ENCODE measurements around the gene TOPORS. TPM values are rescaled to one million over a fixed set of nuclear protein-coding genes. Genes with fewer than 3 reads are reported as not detected.
"Not testable (repeated sequence)": the region's sequence is repeated elsewhere in the genome, so short reads cannot be mapped to it uniquely, and the experiment has no call there.

The TOPORS gene
- 33.4 and 43.7 TPM in 2 replicates for total RNA-seq

GRCh38 chr9:32552172-32552872 lies at the start of gene TOPORS, which contains the start of gene SMIM27:
Gene TOPORS (minus strand): TSS chr9:32552586. CDS start chr9:32552436, 150 bp downstream.
Gene SMIM27 (plus strand): TSS chr9:32552327. CDS start chr9:32552435, 108 bp downstream.
- DNase-seq (ENCODE audit: low read depth, low spot score) = peak; percentile 68

- DNase-seq (ENCODE audit: low read depth, low spot score) = not testable (repeated sequence)
Measured at GRCh38 chr9:32599021-32599420, 46.6 kb upstream of the TOPORS start.

- DNase-seq (ENCODE audit: low read depth, low spot score) = no peak
Measured at GRCh38 chr9:32596936-32597335, 44.5 kb upstream of the TOPORS start.

DNA sequence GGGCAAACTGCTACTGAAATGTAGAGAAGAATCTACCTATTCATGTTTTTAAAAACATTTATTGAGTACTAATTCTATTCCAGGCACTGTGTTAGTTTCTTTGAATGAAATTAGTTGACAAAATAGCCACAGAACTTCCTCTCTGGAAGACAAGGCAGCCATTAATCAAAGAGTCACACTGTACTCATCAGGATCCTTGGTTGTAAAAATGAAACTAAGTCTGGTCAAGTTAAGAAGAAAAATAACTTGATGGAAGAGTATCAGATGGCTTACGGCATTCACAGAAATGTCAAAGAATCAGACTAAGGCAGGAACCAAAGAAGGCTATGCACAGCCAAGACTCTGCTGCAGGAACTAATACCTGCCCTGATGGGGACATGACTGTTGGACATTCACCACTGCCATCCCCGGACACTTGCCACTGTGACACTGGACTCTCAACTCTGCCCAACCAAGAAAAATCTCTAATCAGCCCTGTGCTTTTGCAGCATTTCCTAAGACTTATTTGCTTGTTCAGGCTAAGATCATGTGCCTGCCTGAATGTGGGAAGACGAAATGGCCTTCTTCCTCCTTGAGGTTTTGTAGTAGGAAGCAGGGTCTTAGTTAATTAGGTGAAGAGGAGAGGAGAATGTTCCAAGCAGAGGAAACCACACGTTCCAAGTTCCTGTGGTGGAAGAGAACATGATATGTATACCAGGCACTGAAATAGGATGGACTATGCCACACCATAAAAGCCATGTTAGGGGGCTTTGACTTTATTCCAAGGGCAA lies 43.9 kb upstream of the TOPORS start:
- DNase-seq (ENCODE audit: low read depth, low spot score) = no peak

DNA sequence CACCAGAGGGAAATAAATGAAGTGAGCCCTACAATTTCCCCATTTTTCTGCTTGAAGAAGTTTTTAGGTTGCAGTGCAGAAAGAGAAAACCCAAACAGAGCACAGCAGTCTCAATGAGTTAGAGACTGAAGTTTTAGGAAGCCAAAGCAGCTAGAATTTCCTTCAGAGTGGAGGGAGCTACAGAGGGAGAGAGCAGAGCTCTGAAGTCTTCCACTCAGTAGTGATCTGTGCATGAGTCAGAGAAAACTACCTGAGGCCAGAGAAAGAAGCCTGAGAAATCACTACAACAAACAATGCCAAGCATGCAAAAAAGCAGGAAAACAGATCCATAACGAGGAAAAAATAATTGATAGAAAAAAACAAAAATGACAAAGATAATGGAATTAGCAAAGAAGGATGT lies 38.5 kb upstream of the TOPORS start:
- no peak for DNase-seq (ENCODE audit: low read depth, low spot score)

- no peak for DNase-seq (ENCODE audit: low read depth, low spot score)
Measured at GRCh38 chr9:32590476-32590875, 38.1 kb upstream of the TOPORS start.

- no peak for DNase-seq (ENCODE audit: low read depth, low spot score)
Measured at GRCh38 chr9:32589083-32589723, 36.8 kb upstream of the TOPORS start.

DNA sequence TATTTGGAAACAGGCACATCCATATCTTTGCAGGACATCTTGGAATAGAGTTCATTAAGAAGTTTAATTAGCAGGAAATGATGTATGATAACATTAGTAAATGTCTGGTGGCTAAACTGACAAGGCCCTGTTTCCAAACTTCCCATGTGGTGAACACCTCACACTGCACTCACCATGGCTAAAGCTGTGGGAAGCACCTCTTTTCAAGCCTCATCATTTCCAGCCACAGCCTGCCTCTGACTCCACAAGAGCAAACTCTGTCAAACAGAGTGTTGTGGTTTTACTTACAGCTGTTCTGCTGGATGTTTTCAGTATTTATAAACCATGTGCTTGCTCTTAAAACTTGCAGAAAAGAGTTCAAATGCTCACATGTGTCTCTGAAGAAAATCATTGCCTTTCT lies 35.5 kb upstream of the TOPORS start:
- no peak for DNase-seq (ENCODE audit: low read depth, low spot score)

- DNase-seq (ENCODE audit: low read depth, low spot score) = no peak
Measured at GRCh38 chr9:32584784-32585183, 32.4 kb upstream of the TOPORS start.

DNA sequence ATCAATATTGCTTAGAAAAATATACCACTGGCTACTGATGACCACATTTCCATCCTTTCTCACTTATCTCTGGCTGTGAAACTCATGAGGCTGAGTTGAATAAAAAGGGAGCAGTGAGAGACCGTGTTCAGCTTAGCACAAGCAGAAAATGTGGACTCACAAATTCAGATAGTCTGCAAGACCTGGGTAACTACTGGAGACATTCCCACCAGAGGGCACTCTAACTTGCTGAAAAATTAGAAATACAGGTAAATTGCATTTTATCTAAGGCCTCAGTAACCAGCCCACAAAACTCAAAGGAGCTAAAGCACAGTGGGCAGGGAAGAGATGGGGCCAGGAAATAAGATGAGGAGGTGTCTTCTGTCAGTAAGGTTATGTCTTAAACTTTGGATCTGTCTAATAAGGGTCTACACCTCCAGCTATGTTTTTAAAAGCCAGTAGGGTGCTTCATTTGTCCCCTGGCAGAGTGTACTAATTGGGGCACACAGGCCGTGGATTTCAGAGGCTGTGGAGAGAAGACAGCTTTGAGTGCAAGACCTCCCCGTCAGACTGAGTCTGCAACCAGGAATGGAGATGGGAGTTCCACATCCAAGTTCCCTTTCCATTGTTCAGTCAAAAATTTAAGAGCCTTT lies 29.2 kb upstream of the TOPORS start:
- DNase-seq (ENCODE audit: low read depth, low spot score) = no peak

DNA sequence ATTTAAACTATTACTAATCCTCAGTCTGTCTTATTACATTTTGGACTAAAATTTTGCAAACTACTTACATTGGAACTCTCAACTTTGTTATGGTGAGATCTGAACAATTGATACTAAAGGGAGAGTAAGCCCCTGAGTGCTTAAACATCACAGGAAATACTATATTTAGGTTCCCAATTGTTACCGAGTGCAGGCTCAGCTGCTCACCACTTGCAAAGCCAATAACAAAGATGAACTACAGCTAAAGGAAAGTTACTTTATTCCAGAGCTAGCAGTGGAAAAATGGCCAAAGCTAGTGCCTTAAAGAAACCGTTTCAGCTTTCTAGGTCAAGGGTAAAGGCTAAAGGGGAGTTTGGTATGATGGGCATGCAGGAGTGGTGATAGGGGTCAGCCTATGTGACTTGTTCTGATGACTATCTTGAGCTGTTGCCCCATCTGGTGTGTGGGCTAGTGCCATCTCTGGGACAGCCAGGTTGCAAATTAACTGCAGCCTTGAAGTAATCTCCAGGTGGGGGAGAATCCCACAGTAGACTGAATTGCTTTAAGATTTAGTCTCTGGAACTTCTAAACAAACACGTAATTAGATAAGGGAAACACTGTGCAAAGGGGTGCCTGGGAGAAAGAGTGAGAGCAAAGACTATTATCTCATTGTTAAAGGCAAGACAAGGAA lies 28.4 kb upstream of the TOPORS start:
- DNase-seq (ENCODE audit: low read depth, low spot score) = no peak

DNA sequence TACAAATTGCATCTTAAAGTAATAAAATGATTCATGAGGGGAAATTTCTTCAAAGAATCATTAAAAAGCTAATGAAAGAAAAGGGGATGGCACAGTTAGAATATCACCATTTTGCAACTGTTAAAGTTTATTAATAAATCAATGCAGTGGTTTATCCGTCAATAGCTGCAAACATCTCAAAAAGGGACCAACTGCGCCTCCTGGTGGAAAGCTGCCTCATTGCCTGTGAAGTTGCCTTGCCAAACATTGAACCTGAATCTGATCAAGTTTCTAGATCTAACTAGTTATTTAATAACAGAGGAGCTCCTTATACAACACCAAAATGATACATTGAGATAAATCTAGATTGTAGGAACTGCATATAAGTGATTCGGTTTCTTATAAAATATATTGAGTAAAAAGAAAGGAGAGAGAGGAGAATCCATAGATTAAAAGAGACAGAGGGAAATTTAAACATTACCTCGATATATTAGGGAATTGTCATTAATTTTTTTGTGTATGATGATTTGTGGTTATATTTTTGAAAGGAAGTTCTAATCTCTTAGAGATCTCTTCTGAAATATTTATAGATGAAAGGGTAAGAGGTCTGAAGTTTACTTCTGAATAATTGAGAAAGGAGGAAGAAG lies 27.4 kb upstream of the TOPORS start:
- no peak for DNase-seq (ENCODE audit: low read depth, low spot score)

DNA sequence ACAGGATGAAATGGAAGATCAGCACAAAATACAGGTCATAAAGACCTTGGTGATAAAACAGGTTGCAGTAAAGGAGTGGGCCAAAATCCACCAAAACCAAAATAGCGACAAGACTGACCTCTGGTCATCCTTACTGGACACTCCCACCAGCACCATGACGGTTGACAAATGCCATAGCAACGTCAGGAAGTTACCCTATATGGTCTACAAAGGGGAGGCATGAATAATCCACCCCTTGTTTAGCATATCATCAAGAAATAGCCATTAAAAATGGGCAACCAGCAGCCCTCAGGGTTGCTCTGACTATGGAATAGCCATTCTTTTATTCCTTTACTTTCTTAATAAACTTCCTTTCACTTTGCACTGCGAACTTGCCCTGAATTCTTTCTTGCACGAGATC lies 26.6 kb upstream of the TOPORS start:
- DNase-seq (ENCODE audit: low read depth, low spot score) = no peak

- DNase-seq (ENCODE audit: low read depth, low spot score) = no peak
Measured at GRCh38 chr9:32577316-32577715, 24.9 kb upstream of the TOPORS start.

DNA sequence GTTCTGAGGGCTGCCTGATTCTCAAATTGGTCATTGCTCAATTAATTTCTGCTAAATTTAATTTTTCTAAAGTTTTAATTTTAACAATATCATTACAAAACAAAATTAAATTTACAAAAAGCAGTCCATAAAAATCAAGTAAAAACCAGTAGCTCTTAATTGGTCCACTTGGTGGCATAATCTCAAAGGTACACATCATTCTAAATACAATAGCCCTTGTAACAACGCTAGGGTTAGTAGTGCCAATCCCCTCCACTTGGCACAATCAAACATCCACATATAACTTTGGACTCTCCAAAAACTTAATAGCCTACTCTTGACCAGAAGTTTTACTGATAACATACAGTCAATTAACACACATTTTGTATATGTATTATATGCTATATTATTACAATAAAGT lies 22.5 kb upstream of the TOPORS start:
- DNase-seq (ENCODE audit: low read depth, low spot score) = no peak

GRCh38 chr9:32573821-32574220 lies 21.4 kb upstream of the TOPORS start:
- DNase-seq (ENCODE audit: low read depth, low spot score) = no peak

- peak; percentile 69 for DNase-seq (ENCODE audit: low read depth, low spot score)
Measured at GRCh38 chr9:32572900-32573523, 20.6 kb upstream of the TOPORS start, which contains the start of gene NDUFB6. Gene NDUFB6 (minus strand): TSS chr9:32573159. CDS start chr9:32573060, 99 bp downstream.

DNA sequence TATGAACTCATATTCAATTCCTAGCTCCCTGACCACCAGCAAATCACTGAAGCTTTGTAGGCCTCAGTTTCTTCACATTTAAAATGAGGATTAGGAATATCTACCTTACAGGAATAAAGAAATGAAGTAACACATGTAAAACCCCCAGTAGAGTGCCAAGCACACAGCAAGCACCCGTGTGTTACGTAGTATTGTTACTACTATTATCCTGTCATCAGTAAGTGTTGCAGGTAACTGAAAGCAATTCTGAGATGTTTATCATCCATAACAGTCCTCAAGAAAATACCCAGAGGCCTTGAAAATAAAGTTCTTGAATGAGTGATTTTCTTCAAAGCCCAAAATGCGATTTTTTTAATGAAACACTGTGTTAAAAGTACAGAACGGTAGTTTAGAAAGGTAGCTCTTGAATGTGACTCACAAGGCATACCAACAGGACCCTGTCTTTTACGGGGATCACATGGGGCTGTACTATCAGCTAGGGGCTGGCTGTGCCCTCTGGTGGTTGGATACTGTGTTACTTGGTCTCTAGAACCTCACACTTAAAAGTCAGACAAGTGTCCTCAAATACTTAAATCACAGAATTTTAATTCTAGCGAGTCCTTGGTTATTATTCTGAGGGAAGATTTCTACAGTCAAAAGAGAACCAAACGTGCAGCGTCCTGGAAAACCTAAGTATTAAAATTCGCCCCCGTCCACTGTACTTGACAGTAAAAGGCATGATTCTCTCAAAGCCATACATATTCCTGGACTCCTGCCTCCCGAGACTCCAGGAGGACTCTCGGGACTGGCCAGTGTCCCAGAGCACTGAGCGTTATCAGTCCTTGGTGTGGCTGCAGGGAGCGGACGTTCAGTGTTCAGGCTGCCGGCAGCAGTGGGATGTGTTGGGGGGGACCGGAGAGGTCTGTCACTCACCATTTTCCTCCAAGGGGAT lies 19.8 kb upstream of the TOPORS start:
- no peak for DNase-seq (ENCODE audit: low read depth, low spot score)

GRCh38 chr9:32570262-32570661 lies 17.9 kb upstream of the TOPORS start:
- no peak for DNase-seq (ENCODE audit: low read depth, low spot score)
